ENCODE results near the gene LSM14A.

Gene LSM14A

DNA sequence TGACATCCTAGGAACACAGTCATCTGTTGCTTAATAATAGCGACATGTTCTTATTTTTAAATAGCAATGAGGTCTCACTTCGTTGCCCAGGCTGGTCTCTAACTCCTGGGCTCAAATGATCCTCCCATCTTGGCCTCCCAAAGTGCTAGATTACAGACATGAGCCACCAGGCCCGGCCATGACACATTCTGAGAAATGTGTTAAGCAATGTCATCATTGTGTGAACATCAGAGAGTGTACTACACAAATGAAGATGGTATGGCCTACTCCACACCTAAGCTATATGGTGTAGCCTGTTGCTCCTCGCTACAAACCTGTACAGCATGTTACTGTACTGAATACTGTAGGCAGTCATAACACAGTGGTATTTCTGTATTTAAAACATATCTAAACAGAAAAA lies 57.4 kb downstream of the LSM14A start:
- TF ChIP-seq, protein P1, sequence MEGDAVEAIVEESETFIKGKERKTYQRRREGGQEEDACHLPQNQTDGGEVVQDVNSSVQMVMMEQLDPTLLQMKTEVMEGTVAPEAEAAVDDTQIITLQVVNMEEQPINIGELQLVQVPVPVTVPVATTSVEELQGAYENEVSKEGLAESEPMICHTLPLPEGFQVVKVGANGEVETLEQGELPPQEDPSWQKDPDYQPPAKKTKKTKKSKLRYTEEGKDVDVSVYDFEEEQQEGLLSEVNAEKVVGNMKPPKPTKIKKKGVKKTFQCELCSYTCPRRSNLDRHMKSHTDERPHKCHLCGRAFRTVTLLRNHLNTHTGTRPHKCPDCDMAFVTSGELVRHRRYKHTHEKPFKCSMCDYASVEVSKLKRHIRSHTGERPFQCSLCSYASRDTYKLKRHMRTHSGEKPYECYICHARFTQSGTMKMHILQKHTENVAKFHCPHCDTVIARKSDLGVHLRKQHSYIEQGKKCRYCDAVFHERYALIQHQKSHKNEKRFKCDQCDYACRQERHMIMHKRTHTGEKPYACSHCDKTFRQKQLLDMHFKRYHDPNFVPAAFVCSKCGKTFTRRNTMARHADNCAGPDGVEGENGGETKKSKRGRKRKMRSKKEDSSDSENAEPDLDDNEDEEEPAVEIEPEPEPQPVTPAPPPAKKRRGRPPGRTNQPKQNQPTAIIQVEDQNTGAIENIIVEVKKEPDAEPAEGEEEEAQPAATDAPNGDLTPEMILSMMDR (IDR thresholded peaks at IDR 0.05; ENCODE audit: insufficient read depth, low read depth, low read length, missing control alignments), result no peak
- no peak for DNase-seq (ENCODE audit: low read depth)

DNA sequence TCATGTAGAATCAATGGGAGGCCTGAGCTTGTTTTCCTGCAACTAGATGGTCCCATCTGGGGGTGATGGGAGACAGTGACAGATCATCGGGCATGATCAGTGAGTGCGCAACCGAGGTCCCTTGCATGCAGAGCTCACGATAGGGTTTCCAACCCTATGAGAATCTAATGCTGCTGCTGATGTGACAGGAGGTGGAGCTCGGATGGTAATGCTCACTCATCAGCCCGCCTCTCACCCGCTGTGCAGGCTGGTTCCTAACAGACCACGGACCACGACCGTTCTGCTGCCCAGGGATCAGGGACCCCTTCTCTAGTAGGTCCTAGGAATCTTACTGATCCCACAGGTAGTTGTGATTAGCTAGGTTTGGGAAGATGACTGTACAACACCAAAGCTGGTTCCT lies 58.5 kb downstream of the LSM14A start:
- H3K4me3 ChIP-seq (ENCODE audit: low read depth, low read length), result no peak overlapping the region
- no peak for DNase-seq (ENCODE audit: low read depth)
- TF ChIP-seq, protein P1 (IDR thresholded peaks at IDR 0.05; ENCODE audit: insufficient read depth, low read depth, low read length, missing control alignments), result no peak

More for the DNA sequence above, 57.4 kb downstream of the LSM14A start:
- no peak overlapping the region for H3K4me3 ChIP-seq (ENCODE audit: low read depth, low read length)

DNA sequence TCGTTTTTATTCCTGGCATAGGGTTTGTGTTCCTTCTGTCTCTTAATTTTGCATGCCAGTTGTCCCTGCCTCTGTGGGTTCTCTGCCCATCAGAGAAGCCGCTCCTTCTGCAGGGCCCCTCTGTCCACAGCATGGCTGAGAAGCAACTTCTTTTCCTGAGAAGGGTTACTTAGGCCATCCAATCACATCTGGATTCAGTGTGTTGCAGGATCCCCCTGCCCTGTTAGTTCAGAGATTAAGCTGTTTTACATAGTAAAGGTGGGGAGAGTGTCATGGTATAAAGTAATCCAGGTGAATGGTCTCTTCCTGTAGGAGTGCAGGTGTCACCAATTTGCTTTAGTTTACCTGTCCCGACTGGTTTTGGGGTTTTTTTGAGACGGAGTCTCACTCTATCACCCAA lies 59.1 kb downstream of the LSM14A start:
- DNase-seq (ENCODE audit: low read depth), result no peak
- H3K4me3 ChIP-seq (ENCODE audit: low read depth, low read length), result no peak overlapping the region
- TF ChIP-seq, protein P1 (IDR thresholded peaks at IDR 0.05; ENCODE audit: insufficient read depth, low read depth, low read length, missing control alignments), result no peak

DNA sequence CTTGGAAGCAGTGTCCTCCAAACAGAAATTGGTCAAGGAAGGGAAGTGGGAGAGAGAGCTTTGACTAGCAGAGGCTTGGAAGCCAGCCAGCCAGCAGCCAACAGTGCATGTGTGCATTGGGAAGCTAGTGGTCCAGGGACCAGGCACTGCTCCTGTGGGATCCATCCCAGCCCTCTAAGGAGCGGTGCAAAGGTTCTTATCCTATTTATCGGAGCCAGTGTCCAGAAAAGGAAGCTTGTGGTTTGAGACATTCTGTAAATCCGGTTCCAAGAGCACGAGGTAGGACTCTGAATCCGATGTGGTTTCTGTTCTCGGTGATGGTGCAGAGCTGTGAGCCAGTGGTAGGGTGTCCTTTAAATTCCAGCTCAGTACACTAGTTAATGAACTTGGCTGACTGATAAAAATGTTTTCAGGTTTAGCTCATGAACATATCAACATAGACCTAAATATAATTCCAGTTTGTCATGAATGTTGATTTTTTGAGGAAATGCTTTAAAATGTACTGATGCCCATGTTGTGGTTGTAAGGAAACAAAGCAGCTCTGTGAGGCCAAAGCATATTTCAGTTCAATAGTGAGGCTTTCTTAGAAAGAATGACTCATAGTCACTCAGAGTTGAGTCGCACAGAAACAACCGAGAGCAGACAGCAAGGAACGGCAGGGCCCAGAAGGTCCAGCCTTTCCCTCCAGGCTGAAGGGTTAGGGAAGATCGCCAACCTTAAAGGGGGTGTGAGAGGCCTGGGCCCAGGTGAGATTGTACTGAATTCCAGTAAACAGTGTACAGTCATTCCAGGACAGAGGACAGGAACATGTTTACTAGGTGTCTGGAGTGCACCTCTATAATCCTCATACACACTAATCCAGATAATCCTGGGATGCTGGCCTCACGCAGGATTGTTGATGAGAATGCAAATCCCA lies 60.5 kb downstream of the LSM14A start:
- no peak overlapping the region; the same call in 1 of the 2 replicates for H3K4me3 ChIP-seq (ENCODE audit: low read depth, low read length)
- TF ChIP-seq, protein P1 (IDR thresholded peaks at IDR 0.05; ENCODE audit: insufficient read depth, low read depth, low read length, missing control alignments), result no peak
- DNase-seq (ENCODE audit: low read depth), result peak; percentile 59

DNA sequence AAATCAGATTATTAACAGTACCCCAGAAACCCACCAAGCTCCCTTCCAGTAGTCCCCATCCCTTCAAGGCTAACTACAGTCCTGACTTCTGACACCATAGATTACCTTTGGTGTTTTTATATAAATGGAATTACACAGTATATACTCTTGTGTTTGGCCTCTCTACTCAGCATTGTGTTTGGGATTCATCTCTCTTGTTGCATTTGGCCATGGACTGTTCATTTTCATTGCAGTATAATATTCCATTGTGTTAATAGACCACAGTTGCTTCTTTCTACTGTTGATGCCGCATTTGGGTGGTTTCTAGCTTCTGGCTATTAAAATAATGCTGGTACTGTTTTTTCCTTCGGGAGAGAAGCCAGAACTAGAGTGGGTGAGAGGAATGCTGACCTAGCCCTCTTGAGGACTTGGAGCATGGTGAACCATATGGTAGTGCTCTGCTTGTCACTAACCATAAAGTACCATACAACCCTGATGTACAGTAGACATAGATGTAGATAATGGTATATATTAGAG lies 63.2 kb downstream of the LSM14A start:
- no peak overlapping the region for H3K4me3 ChIP-seq (ENCODE audit: low read depth, low read length)
- TF ChIP-seq, protein P1 (IDR thresholded peaks at IDR 0.05; ENCODE audit: insufficient read depth, low read depth, low read length, missing control alignments), result no peak
- DNase-seq (ENCODE audit: low read depth), result no peak

DNA sequence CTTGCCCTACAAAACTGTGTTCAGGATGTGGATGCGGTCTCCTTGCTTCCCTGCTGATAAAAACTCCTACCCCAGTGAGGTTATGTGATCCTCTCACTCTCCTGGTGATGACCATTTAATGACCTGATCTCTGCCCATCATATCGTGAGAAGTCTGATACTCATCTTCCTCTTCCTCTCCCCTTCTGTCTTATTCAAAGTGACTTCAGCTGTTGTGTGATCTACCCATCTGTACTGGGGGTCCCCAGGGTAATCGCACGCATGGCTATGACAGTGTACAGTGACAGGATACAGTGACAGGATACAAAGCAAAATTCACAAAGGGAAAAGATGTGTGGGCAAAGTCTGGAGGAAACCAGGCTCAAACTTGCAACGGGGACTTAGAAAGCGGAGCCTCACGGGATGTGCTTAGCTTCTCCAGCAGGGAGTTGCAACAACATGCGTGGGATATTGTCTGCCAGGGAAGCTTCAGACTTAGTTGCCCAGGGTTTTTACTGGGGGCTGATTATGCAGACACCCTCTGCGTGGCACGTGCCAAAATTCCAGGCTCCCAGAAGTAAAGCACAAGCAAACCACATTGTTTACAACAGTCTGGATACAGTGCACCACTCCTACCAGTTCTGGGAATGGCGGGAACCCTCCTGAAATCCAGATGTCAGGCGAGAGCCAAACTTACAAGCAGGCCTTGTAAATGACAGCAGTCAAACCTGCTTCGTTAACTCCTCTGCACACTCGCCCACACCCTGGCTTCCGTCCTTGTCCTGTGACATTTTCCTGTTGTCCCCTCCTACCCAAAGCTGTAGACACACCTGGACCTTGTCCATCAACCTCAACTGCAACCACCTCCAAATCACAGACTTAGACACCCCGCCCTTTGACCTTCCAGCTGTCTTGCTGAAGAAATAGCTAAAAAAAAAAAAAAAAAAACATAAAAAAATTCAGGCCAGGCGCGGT lies 64.0 kb downstream of the LSM14A start:
- DNase-seq (ENCODE audit: low read depth), result no peak
- H3K4me3 ChIP-seq (ENCODE audit: low read depth, low read length), result no peak overlapping the region
- TF ChIP-seq, protein P1 (IDR thresholded peaks at IDR 0.05; ENCODE audit: insufficient read depth, low read depth, low read length, missing control alignments), result no peak
